ENCODE data around the gene PHLDB2. TPM values are rescaled to one million over a fixed set of nuclear protein-coding genes. Genes with fewer than 3 reads are reported as not detected.

PHLDB2 gene
- total and polyA plus RNA-seq, 2 of the 8 experiments (the other 6 are each of a cell fraction or from before 2014, with no cell fraction given): 5.8 to 22.6 TPM

GRCh38 chr3:111859061-111859973 lies at the start of gene PHLDB2 (continued):
- TF ChIP-seq HDAC2 (IDR thresholded peaks at IDR 0.05; ENCODE audit: borderline replicate concordance in 1 of 2, low read depth in 2 of 2, low read length in 2 of 2): no peak; a peak in 1 of 4 replicates
- no peak for TF ChIP-seq SP2 (IDR thresholded peaks at IDR 0.05; ENCODE audit: low read length)
- TF ChIP-seq TAF1 (IDR thresholded peaks at IDR 0.05; ENCODE audit: low read depth, low read length): peak; percentile 59
- TF ChIP-seq HDAC6 (IDR thresholded peaks at IDR 0.05; ENCODE audit: low read depth, low read length): no peak
- TF ChIP-seq SUZ12 (IDR thresholded peaks at IDR 0.05; ENCODE audit: low read length): no peak
- no peak for TF ChIP-seq SP1 (IDR thresholded peaks at IDR 0.05; ENCODE audit: low read depth, low read length)
- TF ChIP-seq EP300 (IDR thresholded peaks at IDR 0.05; ENCODE audit: borderline replicate concordance in 1 of 2, low read depth in 2 of 2, low read length in 2 of 2): peak in 1 of 2 experiments; percentile 97; a peak in 2 of 3 replicates
- no peak for TF ChIP-seq MAFK (IDR thresholded peaks at IDR 0.05; ENCODE audit: low read depth, low read length)
- TF ChIP-seq CREB1 (IDR thresholded peaks at IDR 0.05): no peak
- no peak for TF ChIP-seq SIX5 (IDR thresholded peaks at IDR 0.05; ENCODE audit: low read depth, low read length)
- 0 out of 2 replicates have a peak, but pooled peaks have one; percentile 22 for TF ChIP-seq PHF8 (conservative IDR thresholded peaks at IDR 0.05; ENCODE audit: low read depth, low read length)
- no peak for TF ChIP-seq SIN3A (conservative IDR thresholded peaks at IDR 0.05 in 1 of 2, IDR thresholded peaks at IDR 0.05 in 1 of 2; ENCODE audit: low read depth in 1 of 2, low read length in 2 of 2)
- TF ChIP-seq USF2 (IDR thresholded peaks at IDR 0.05; ENCODE audit: low read length): no peak
- TF ChIP-seq EZH2 (IDR thresholded peaks at IDR 0.05; ENCODE audit: low read depth, low read length, severe bottlenecking): no peak

All from H1 (cell line).